ENCODE measurements around the gene CASKIN1.

The CASKIN1 gene

DNA sequence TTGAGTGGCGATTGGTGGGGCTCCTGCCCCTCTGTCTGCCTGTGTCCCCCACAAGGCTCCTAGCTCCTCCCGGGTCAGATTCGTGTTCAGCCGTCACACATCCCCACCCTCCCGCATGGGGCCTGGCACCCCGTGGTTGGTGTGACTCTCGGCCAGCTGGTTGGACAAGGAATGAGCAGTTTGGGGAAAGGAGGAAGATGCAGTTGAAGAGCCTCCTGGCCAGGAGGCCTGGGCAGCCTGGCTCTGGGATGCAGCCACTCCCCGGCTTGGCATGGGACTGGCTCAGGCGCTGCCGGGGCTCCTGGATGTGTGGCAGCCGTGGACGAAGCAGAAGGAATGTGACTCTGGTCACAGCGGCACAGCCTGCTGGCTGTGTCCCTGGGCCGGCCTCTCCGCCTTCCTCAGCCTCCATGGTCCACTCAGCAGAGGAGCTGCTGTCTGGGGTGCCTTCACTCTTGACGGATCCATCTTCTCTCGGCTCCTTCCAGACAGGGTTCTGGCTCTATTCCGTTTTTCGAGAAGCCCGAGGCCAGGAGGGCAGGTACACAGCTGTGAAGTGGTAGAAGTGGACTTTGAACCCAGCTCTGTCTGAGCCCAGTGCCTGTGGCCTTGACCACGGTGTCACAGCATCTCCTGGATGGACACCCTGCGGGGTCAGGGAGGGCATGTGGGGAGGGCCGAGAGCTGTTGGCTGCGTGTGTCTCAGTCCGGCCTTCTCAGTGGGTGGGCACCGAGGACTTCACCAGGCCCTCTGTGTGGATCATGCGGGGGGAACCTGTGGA lies 38.7 kb downstream of the CASKIN1 start:
- intact Hi-C loops (cut with DNase I; ENCODE audit: low total_unique reads) = no loop called here

DNA sequence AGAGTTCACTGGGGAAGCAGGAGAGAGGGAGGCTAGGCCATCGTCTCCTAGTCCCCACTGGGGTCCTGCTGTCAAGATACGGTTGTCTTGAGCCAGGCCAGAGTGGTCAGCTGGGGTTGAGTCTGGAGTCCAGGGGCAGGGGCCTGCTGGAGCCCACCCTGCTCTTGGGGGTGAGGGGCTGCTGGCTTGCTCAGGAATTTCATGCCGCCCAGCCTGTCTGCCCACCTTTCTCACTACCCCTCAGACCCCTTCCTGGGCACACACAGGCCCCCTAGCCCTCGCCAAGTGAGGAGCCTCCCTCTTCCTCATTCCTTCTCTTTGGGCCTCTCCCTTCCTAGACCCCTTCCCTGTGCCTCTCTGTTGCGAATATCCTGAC lies 39.6 kb downstream of the CASKIN1 start:
- Histone ChIP-seq H3K36me3 (peaks cover 0 to under 1% (median 0%) of the 10 kb centered on the region in 3 donors), H3K4me3 (peak overlapping the region; percentile 71 to 78), H3K9me3 (no peaks in the 10 kb centered on the region), H3K27ac (peak overlapping the region; percentile 78 to 84), H3K4me1 (peaks cover 0 to 89% (median 69%) of the 10 kb centered on the region in 4 donors), H3K27me3 (no peaks in the 10 kb centered on the region)
- intact Hi-C loops (cut with DNase I; ENCODE audit: low total_unique reads) = no loop called here
- TF ChIP-seq, protein P1, sequence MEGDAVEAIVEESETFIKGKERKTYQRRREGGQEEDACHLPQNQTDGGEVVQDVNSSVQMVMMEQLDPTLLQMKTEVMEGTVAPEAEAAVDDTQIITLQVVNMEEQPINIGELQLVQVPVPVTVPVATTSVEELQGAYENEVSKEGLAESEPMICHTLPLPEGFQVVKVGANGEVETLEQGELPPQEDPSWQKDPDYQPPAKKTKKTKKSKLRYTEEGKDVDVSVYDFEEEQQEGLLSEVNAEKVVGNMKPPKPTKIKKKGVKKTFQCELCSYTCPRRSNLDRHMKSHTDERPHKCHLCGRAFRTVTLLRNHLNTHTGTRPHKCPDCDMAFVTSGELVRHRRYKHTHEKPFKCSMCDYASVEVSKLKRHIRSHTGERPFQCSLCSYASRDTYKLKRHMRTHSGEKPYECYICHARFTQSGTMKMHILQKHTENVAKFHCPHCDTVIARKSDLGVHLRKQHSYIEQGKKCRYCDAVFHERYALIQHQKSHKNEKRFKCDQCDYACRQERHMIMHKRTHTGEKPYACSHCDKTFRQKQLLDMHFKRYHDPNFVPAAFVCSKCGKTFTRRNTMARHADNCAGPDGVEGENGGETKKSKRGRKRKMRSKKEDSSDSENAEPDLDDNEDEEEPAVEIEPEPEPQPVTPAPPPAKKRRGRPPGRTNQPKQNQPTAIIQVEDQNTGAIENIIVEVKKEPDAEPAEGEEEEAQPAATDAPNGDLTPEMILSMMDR (IDR thresholded peaks at IDR 0.05) = no peak
- no peak for DNase-seq

More for the DNA sequence above, 38.7 kb downstream of the CASKIN1 start:
- DNase-seq = no peak
- peaks cover 0 to 87% (median 61%) of the 10 kb centered on the region in 4 donors for H3K4me1 ChIP-seq
- TF ChIP-seq, protein P1 (IDR thresholded peaks at IDR 0.05) = no peak
- no peaks in the 10 kb centered on the region for H3K36me3 ChIP-seq
- no peaks in the 10 kb centered on the region for H3K9me3 ChIP-seq
- H3K4me3 ChIP-seq = no peak overlapping the region
- H3K27me3 ChIP-seq = no peaks in the 10 kb centered on the region
- H3K27ac ChIP-seq = peak overlapping the region; percentile 78 to 84

DNA sequence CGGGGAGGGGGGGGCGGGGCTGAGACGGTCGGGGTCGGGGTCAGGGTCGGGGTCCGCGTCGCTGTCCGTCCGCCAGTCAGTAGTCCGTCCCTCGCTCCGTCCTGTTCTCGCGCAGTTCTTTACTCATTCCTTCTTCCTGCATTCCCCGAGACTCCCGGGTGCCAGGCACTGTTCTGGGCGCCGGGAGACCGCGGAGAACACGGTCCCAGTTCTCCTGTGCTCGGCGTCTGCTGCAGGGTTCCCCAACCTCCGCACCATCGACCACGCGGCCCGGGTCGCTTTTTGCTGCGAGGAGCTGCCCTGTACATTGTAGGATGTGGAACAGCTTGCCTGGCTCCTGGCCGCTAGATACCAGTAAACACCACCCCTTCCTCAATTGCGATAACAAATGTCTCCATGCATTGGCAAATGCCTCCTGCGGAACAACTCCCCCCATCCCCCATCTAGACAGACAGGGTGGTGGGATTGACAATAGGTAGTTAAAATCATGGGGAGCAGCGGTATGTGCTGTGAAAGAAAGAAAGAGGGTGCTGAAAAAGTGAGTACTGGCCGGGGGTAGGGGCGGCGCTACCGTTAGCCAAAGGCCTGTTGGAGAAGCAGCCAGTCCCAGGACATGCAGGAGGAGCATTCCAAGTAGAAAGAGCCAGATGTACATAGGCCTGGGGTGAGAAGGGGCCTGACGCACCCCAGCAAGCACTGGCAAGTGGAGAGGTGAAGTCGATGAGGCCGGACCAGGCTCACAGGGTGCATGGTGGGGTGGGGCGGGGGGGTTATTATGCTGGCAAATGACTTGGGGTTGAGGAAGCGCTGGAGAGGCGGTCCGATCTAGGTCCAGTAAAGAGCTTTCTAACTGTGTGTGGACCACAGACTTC lies 40.2 kb downstream of the CASKIN1 start:
- Histone ChIP-seq H3K4me1 (peaks cover 0 to 89% (median 75%) of the 10 kb centered on the region in 4 donors), H3K4me3 (peak overlapping the region; percentile 71 to 78), H3K27me3 (no peaks in the 10 kb centered on the region), H3K36me3 (peaks cover 0 to 7% (median 0%) of the 10 kb centered on the region in 3 donors), H3K27ac (peak overlapping the region; percentile 78 to 84), H3K9me3 (no peaks in the 10 kb centered on the region)
- TF ChIP-seq, protein P1 (IDR thresholded peaks at IDR 0.05) = no peak
- DNase-seq = no peak
- intact Hi-C loops (cut with DNase I; ENCODE audit: low total_unique reads) = no loop called here

DNA sequence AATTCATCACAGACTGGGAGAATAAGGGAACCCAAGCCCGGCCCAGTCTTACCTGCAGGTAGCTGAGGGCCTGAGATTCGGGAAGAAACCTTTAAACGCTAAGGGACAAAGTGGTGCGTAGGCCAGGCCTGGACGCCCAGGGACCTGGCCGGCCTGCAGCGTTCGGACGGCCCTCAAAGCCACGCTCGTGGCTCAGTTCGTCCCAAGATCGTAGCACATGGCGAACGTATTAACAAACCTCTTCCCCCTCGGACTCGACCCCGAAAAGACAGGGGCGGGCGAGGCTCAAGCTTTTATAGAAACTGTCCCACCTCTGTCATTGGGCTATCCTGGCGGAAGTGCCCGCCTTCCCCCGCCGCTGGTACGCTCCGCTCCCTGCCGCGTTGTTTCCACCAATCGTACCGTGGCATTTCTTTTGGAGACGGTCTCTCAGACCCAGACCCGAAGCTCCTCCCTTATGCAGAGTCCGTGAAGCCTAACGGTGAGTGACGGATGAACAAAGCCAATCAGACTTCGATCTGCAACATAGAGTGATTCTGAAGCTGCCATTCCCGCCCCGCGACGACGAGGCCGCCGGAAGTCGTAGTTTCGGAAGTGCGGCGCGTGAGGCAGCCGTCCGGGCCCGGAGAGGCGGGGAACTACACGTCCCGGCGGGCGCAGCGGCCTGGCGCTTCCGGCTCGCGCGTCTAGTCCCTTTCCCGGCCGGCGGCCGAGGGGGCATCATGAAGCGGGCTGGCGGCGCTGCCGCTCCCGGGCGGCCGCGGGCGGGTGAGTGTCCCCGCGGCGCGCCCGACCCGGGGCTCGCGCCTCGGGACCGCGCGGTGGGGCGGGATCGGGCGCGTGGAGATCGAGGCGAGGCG lies 41.1 kb downstream of the CASKIN1 start, which contains the start of gene TRAF7:
Gene TRAF7, plus strand, starts transcription at position 692 of the 860 bp plus-strand sequence. CDS start 8,139 bp downstream, outside the sequence.
- Histone ChIP-seq H3K4me1 (peaks cover 0 to 89% (median 72%) of the 10 kb centered on the region in 4 donors), H3K36me3 (peaks cover 0 to 11% (median 0%) of the 10 kb centered on the region in 3 donors), H3K27ac (peak within 1 kb of the TSS; percentile 78 to 84), H3K9me3 (no peaks in the 10 kb centered on the region), H3K4me3 (peak within 1 kb of the TSS; percentile 71 to 78), H3K27me3 (no peaks in the 10 kb centered on the region)
- TF ChIP-seq, protein P1 (IDR thresholded peaks at IDR 0.05) = peak in 1 of 2 experiments; percentile 20
- intact Hi-C loops (cut with DNase I; ENCODE audit: low total_unique reads) = no loop called here
- peak; percentile 99 to 100 for DNase-seq
